ENCODE results near the gene MERTK.
"Not testable (repeated sequence)": the region's sequence is repeated elsewhere in the genome, so short reads cannot be mapped to it uniquely, and the experiment has no call there.

- TF ChIP-seq, protein P1, sequence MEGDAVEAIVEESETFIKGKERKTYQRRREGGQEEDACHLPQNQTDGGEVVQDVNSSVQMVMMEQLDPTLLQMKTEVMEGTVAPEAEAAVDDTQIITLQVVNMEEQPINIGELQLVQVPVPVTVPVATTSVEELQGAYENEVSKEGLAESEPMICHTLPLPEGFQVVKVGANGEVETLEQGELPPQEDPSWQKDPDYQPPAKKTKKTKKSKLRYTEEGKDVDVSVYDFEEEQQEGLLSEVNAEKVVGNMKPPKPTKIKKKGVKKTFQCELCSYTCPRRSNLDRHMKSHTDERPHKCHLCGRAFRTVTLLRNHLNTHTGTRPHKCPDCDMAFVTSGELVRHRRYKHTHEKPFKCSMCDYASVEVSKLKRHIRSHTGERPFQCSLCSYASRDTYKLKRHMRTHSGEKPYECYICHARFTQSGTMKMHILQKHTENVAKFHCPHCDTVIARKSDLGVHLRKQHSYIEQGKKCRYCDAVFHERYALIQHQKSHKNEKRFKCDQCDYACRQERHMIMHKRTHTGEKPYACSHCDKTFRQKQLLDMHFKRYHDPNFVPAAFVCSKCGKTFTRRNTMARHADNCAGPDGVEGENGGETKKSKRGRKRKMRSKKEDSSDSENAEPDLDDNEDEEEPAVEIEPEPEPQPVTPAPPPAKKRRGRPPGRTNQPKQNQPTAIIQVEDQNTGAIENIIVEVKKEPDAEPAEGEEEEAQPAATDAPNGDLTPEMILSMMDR (IDR thresholded peaks at IDR 0.05), result not testable (repeated sequence)
- not testable (repeated sequence) for TF ChIP-seq POLR2AphosphoS5 (IDR thresholded peaks at IDR 0.05; ENCODE audit: low read depth, low read length)
- TF ChIP-seq, protein P2, sequence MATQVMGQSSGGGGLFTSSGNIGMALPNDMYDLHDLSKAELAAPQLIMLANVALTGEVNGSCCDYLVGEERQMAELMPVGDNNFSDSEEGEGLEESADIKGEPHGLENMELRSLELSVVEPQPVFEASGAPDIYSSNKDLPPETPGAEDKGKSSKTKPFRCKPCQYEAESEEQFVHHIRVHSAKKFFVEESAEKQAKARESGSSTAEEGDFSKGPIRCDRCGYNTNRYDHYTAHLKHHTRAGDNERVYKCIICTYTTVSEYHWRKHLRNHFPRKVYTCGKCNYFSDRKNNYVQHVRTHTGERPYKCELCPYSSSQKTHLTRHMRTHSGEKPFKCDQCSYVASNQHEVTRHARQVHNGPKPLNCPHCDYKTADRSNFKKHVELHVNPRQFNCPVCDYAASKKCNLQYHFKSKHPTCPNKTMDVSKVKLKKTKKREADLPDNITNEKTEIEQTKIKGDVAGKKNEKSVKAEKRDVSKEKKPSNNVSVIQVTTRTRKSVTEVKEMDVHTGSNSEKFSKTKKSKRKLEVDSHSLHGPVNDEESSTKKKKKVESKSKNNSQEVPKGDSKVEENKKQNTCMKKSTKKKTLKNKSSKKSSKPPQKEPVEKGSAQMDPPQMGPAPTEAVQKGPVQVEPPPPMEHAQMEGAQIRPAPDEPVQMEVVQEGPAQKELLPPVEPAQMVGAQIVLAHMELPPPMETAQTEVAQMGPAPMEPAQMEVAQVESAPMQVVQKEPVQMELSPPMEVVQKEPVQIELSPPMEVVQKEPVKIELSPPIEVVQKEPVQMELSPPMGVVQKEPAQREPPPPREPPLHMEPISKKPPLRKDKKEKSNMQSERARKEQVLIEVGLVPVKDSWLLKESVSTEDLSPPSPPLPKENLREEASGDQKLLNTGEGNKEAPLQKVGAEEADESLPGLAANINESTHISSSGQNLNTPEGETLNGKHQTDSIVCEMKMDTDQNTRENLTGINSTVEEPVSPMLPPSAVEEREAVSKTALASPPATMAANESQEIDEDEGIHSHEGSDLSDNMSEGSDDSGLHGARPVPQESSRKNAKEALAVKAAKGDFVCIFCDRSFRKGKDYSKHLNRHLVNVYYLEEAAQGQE (IDR thresholded peaks at IDR 0.05; ENCODE audit: insufficient read depth in 1 of 2, low read depth in 2 of 2, low read length in 1 of 2), result not testable (repeated sequence)
These were observed 38.4 kb upstream of the MERTK start for GRCh38 chr2:111860005-111860404.
